GM12865 (cell line): ENCODE data around the gene IL1RAPL1.
"Not testable (repeated sequence)": the region's sequence is repeated elsewhere in the genome, so short reads cannot be mapped to it uniquely, and the experiment has no call there.

Experiments used
- DNase-seq: peaks from one replicate; pipeline ENCODE4 v3.0.0; 2010; ENCODE audit warnings: low read depth
- H3K4me3 ChIP-seq: 2 replicates; pipeline ENCODE4 v1.5.1; 2011; ENCODE audit warnings: mild to moderate bottlenecking, low read depth, low read length, control low read depth
- CTCF ChIP-seq: IDR thresholded peaks from 2 replicates; pipeline ENCODE4 v1.5.1; 2011; ENCODE audit warnings: low read length, control low read depth, low read depth, inconsistent platforms; ENCODE audit not compliant: insufficient read depth; ENCODE audit errors: missing control alignments

IL1RAPL1 gene

GRCh38 chrX:29083823-29084222 is 496.6 kb downstream of the IL1RAPL1 start:
- no peak overlapping the region for H3K4me3 ChIP-seq
- no peak for DNase-seq
- no peak for TF ChIP-seq CTCF

GRCh38 chrX:29090811-29091210 is 503.6 kb downstream of the IL1RAPL1 start:
- no peak for DNase-seq
- peak; percentile 8 for TF ChIP-seq CTCF
- H3K4me3 ChIP-seq, result no peak overlapping the region

GRCh38 chrX:29107231-29107630 is 520.0 kb downstream of the IL1RAPL1 start:
- TF ChIP-seq CTCF, result no peak
- no peak for DNase-seq
- no peak overlapping the region for H3K4me3 ChIP-seq

GRCh38 chrX:29110041-29110440 is 522.8 kb downstream of the IL1RAPL1 start:
- H3K4me3 ChIP-seq, result no peak overlapping the region
- no peak for DNase-seq
- no peak for TF ChIP-seq CTCF

GRCh38 chrX:29113221-29113620 is 526.0 kb downstream of the IL1RAPL1 start:
- TF ChIP-seq CTCF, result no peak
- no peak overlapping the region for H3K4me3 ChIP-seq
- DNase-seq, result no peak

GRCh38 chrX:29122817-29123216 is 535.6 kb downstream of the IL1RAPL1 start:
- DNase-seq, H3K4me3 ChIP-seq: not testable (repeated sequence)

- TF ChIP-seq CTCF, result no peak
- H3K4me3 ChIP-seq, result no peak overlapping the region
- DNase-seq, result no peak
Observed at GRCh38 chrX:29130905-29131304, 543.7 kb downstream of the IL1RAPL1 start.

GRCh38 chrX:29136904-29137303 is 549.7 kb downstream of the IL1RAPL1 start:
- DNase-seq, result no peak
- TF ChIP-seq CTCF, result no peak
- H3K4me3 ChIP-seq, result no peak overlapping the region
